ENCODE results near the gene MEX3C. TPM values are rescaled to one million over a fixed set of nuclear protein-coding genes. Genes with fewer than 3 reads are reported as not detected.

MEX3C gene
- total RNA-seq, 6 experiments from 2014 or later, result 8.2 to 13.6 (median 9.6) TPM

DNA sequence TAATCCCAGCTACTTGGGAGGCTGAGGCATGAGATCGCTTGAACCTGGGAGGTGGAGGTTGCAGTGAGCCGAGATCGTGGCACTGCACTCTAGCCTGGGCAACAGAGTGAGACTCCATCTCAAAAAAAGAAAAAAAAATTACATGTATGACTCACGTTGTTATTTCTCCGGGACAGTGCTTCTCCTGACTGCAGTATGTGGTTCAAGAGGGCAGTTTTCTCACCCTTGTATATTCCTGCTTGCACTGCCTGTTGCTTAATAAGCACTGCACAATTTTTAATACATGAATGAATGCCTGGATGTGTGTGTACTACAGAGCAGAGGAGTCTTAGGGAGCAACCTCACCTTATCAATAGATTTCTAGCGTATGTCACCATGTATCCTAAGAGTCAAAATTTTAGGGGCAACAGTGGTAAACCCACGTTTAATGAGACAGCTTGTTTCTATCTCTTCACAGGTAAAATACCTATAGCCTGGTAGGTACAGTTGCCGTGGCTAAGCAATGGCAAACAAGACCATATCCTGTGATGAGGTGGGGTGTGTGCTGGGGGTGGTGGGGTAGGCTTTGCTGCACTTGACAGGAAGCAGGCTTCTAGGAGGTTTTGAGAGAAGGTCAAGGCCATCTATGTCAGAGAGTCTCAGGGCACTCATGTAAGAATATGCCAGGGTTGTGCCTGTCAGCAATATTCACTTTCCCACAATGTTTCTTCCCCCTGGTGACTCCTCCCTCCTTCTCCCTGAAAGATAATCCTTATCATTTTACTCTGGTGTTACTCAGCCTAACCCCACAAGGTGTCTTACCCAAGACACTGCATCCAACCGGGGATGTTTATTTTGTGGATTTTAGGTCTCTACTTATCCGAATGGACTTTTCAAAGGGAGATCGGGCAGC, 36.9 kb upstream of the MEX3C start:
- no peaks in the 10 kb centered on the region for H3K4me1 ChIP-seq
- no peaks in the 10 kb centered on the region for H3K9me3 ChIP-seq
- H3K36me3 ChIP-seq, result no peaks in the 10 kb centered on the region
- no peak for TF ChIP-seq POLR2A (IDR thresholded peaks at IDR 0.05)
- TF ChIP-seq, protein P1, sequence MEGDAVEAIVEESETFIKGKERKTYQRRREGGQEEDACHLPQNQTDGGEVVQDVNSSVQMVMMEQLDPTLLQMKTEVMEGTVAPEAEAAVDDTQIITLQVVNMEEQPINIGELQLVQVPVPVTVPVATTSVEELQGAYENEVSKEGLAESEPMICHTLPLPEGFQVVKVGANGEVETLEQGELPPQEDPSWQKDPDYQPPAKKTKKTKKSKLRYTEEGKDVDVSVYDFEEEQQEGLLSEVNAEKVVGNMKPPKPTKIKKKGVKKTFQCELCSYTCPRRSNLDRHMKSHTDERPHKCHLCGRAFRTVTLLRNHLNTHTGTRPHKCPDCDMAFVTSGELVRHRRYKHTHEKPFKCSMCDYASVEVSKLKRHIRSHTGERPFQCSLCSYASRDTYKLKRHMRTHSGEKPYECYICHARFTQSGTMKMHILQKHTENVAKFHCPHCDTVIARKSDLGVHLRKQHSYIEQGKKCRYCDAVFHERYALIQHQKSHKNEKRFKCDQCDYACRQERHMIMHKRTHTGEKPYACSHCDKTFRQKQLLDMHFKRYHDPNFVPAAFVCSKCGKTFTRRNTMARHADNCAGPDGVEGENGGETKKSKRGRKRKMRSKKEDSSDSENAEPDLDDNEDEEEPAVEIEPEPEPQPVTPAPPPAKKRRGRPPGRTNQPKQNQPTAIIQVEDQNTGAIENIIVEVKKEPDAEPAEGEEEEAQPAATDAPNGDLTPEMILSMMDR (IDR thresholded peaks at IDR 0.05), result no peak
- H3K27ac ChIP-seq, result no peak overlapping the region
- intact Hi-C loops (cut with DNase I), result no loop called here
- WGBS (ENCODE audit: insufficient coverage, low coverage, low lambda C conversion rate, missing lambda C conversion rate), result 58% methylated on average over 8 of the region's 11 CpGs
- H3K27me3 ChIP-seq, result no peaks in the 10 kb centered on the region
- no peak for ATAC-seq
- DNase-seq, result no peak
- no peak overlapping the region for H3K4me3 ChIP-seq

DNA sequence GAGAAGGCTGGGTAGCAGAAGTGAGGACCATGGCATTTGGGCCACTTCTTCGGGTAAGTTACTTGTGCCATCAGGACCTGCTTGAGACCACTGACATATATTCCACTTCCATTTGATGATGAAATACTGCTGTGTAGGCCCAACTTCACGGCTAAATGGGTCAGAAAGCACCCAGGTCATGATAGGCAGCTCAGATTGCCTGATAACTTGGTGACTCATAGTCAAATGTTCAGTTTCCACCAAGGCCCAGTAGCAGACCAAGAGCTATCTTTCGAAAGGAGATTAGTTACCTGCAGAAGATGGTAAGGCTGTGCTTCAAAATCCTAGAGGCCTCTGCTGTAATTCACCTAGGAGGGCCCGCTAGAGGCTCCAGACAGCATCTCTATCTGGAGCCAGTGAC, 31.8 kb upstream of the MEX3C start:
- H3K27ac ChIP-seq, result no peak overlapping the region
- ATAC-seq (no peak), DNase-seq (no peak)
- no peaks in the 10 kb centered on the region for H3K36me3 ChIP-seq
- TF ChIP-seq POLR2A (IDR thresholded peaks at IDR 0.05), result no peak
- TF ChIP-seq, protein P1 (IDR thresholded peaks at IDR 0.05), result no peak
- H3K27me3 ChIP-seq, result no peaks in the 10 kb centered on the region
- H3K4me3 ChIP-seq, result no peak overlapping the region
- no peaks in the 10 kb centered on the region for H3K4me1 ChIP-seq
- no peaks in the 10 kb centered on the region for H3K9me3 ChIP-seq
- intact Hi-C loops (cut with DNase I), result no loop called here
- WGBS (ENCODE audit: insufficient coverage, low coverage, low lambda C conversion rate, missing lambda C conversion rate), result 76% methylated on average over 3 of the region's 4 CpGs

- no peak overlapping the region for H3K27ac ChIP-seq
- intact Hi-C loops (cut with DNase I), result no loop called here
- no peaks in the 10 kb centered on the region for H3K4me1 ChIP-seq
- H3K4me3 ChIP-seq, result no peak overlapping the region
- 45% methylated on average over 1 of the region's 1 CpG for WGBS (ENCODE audit: insufficient coverage, low coverage, low lambda C conversion rate, missing lambda C conversion rate)
- no peaks in the 10 kb centered on the region for H3K36me3 ChIP-seq
- H3K9me3 ChIP-seq, result no peaks in the 10 kb centered on the region
- H3K27me3 ChIP-seq, result no peaks in the 10 kb centered on the region
- no peak for DNase-seq
- no peak for TF ChIP-seq POLR2A (IDR thresholded peaks at IDR 0.05)
- TF ChIP-seq, protein P1 (IDR thresholded peaks at IDR 0.05), result no peak
- ATAC-seq, result no peak
These were observed 30.2 kb upstream of the MEX3C start for GRCh38 chr18:51227660-51228059.

- TF ChIP-seq POLR2A (IDR thresholded peaks at IDR 0.05), result no peak
- TF ChIP-seq, protein P1 (IDR thresholded peaks at IDR 0.05), result no peak
- WGBS (ENCODE audit: insufficient coverage, low coverage, low lambda C conversion rate, missing lambda C conversion rate), result 100% methylated on average over 3 of the region's 4 CpGs
- Histone ChIP-seq H3K4me1 (no peaks in the 10 kb centered on the region), H3K4me3 (no peak overlapping the region), H3K9me3 (no peaks in the 10 kb centered on the region), H3K27me3 (no peaks in the 10 kb centered on the region), H3K36me3 (no peaks in the 10 kb centered on the region), H3K27ac (no peak overlapping the region)
- intact Hi-C loops (cut with DNase I), result no loop called here
- DNase-seq (no peak), ATAC-seq (no peak)
These were observed 29.3 kb upstream of the MEX3C start for GRCh38 chr18:51226587-51227350.

Data from right lobe of liver (tissue), 6 donors.